Neural progenitor cell (in vitro differentiated cells): ENCODE data around the gene LDHAL6B. TPM values are rescaled to one million over a fixed set of nuclear protein-coding genes. Genes with fewer than 3 reads are reported as not detected.

Experiments used
- DNase-seq: peaks from one replicate; pipeline ENCODE4 v3.0.0-alpha.2; 2016; ENCODE audit warnings: low spot score
- H2AFZ ChIP-seq: fragments of 200-600 bp; sonication (generic); replicated peaks from 2 replicates; pipeline ENCODE4 v1.6.1; 2016; ENCODE audit warnings: antibody characterized with exemption
- H3F3A ChIP-seq: fragments of 200-600 bp; sonication (generic); 2 replicates; pipeline ENCODE4 v1.6.1; 2016; ENCODE audit warnings: antibody characterized with exemption, low read depth
- H3K27ac ChIP-seq: fragments of 200-600 bp; sonication (generic); 2 replicates; pipeline ENCODE4 v1.5.1; 2016; ENCODE audit warnings: mild to moderate bottlenecking
- H3K27me3 ChIP-seq: fragments of 200-600 bp; sonication (generic); 2 replicates; pipeline ENCODE4 v1.6.1; 2016; ENCODE audit warnings: mild to moderate bottlenecking, moderate library complexity
- H3K36me3 ChIP-seq: fragments of 200-600 bp; sonication (generic); 2 replicates; pipeline ENCODE4 v1.5.1; 2016
- H3K4me1 ChIP-seq: fragments of 200-600 bp; sonication (generic); 2 replicates; pipeline ENCODE4 v1.6.1; 2016; ENCODE audit warnings: mixed run types
- H3K4me2 ChIP-seq: fragments of 200-600 bp; sonication (generic); 2 replicates; pipeline ENCODE4 v1.6.1; 2016
- H3K4me3 ChIP-seq: fragments of 200-600 bp; sonication (generic); 2 replicates; pipeline ENCODE4 v1.5.1; 2016
- H3K79me2 ChIP-seq: fragments of 200-600 bp; sonication (generic); 2 replicates; pipeline ENCODE4 v1.6.1; 2016; ENCODE audit warnings: low read depth
- H3K9ac ChIP-seq: fragments of 200-600 bp; sonication (generic); 2 replicates; pipeline ENCODE4 v1.6.1; 2016
- H3K9me3 ChIP-seq: fragments of 200-600 bp; sonication (generic); 2 replicates; pipeline ENCODE4 v1.5.1; 2016; ENCODE audit warnings: low read depth
- H4K20me1 ChIP-seq: fragments of 200-600 bp; sonication (generic); 2 replicates; pipeline ENCODE4 v1.6.1; 2016; ENCODE audit warnings: low read depth
- H3K27ac Mint-ChIP-seq: 3 replicates; pipeline ENCODE4 v1.8.0; 2021; ENCODE audit warnings: mixed read lengths
- H3K27me3 Mint-ChIP-seq: 2 replicates; pipeline ENCODE4 v1.8.0; 2022; ENCODE audit warnings: low read depth, mild to moderate bottlenecking, inconsistent platforms, moderate library complexity, mixed read lengths; ENCODE audit not compliant: insufficient read depth
- H3K36me3 Mint-ChIP-seq: 3 replicates; pipeline ENCODE4 v1.8.0; 2021; ENCODE audit warnings: mixed read lengths
- H3K4me1 Mint-ChIP-seq: 3 replicates; pipeline ENCODE4 v1.8.0; 2021; ENCODE audit warnings: mixed read lengths
- H3K4me3 Mint-ChIP-seq: 3 replicates; pipeline ENCODE4 v1.8.0; 2021; ENCODE audit warnings: mild to moderate bottlenecking, moderate library complexity, mixed read lengths
- H3K9me3 Mint-ChIP-seq: 3 replicates; pipeline ENCODE4 v1.8.0; 2020; ENCODE audit warnings: mixed read lengths
- CTCF ChIP-seq: fragments of 200-600 bp; sonication (generic); IDR thresholded peaks from 2 replicates; pipeline ENCODE4 v1.5.1; 2017; ENCODE audit warnings: antibody characterized with exemption, mild to moderate bottlenecking
- EZH2 ChIP-seq: fragments of 200-600 bp; sonication (generic); IDR thresholded peaks from 2 replicates; pipeline ENCODE4 v1.6.1; 2017; ENCODE audit warnings: antibody characterized with exemption, mild to moderate bottlenecking, moderate library complexity
- EZH2phosphoT487 ChIP-seq: fragments of 200-600 bp; sonication (generic); IDR thresholded peaks from 2 replicates; pipeline ENCODE4 v1.6.1; 2017; ENCODE audit warnings: antibody characterized with exemption
- total RNA-seq: library from RNA; depleted of rRNA; stranded (reverse); fragments of >200 nt; gene quantifications from 2 replicates; pipeline ENCODE4 v1.2.3, GENCODE V29; 2015; ENCODE audit warnings: low replicate concordance

Gene LDHAL6B
- total RNA-seq, 1 donor from 2014 or later, result not detected

GRCh38 chr15:59240036-59240435 lies 33.4 kb downstream of the LDHAL6B start:
- H3K27me3 Mint-ChIP-seq, result peaks cover 2% of the 10 kb centered on the region
- H3K4me2 ChIP-seq, result no peak overlapping the region
- no peaks in the 10 kb centered on the region for H3K27me3 ChIP-seq
- no peaks in the 10 kb centered on the region for H3K79me2 ChIP-seq
- no peaks in the 10 kb centered on the region for H4K20me1 ChIP-seq
- DNase-seq, result no peak
- H3K27ac ChIP-seq, result no peak overlapping the region
- H3K4me1 Mint-ChIP-seq, result peaks cover 12% of the 10 kb centered on the region
- H2AFZ ChIP-seq, result no peak overlapping the region
- H3F3A ChIP-seq, result peaks cover 4% of the 10 kb centered on the region
- H3K4me3 Mint-ChIP-seq, result no peak overlapping the region
- TF ChIP-seq EZH2phosphoT487 (no peak), CTCF (no peak), EZH2 (no peak)
- no peak overlapping the region for H3K4me3 ChIP-seq
- peaks cover 6% of the 10 kb centered on the region for H3K36me3 Mint-ChIP-seq
- no peaks in the 10 kb centered on the region for H3K9me3 ChIP-seq
- H3K9ac ChIP-seq, result no peak overlapping the region
- no peak overlapping the region for H3K27ac Mint-ChIP-seq
- H3K9me3 Mint-ChIP-seq, result peaks cover 3% of the 10 kb centered on the region
- H3K36me3 ChIP-seq, result no peaks in the 10 kb centered on the region
- peaks cover 8% of the 10 kb centered on the region for H3K4me1 ChIP-seq

- peaks cover 3% of the 10 kb centered on the region for H3F3A ChIP-seq
- H3K79me2 ChIP-seq, result no peaks in the 10 kb centered on the region
- H3K4me1 ChIP-seq, result no peaks in the 10 kb centered on the region
- H3K27me3 Mint-ChIP-seq, result peaks cover 2% of the 10 kb centered on the region
- no peak overlapping the region for H2AFZ ChIP-seq
- no peak overlapping the region for H3K4me3 Mint-ChIP-seq
- no peak overlapping the region for H3K27ac Mint-ChIP-seq
- H3K4me1 Mint-ChIP-seq, result peaks cover 5% of the 10 kb centered on the region
- TF ChIP-seq EZH2, result no peak
- TF ChIP-seq CTCF, result no peak
- no peak for TF ChIP-seq EZH2phosphoT487
- DNase-seq, result no peak
- H3K36me3 ChIP-seq, result no peaks in the 10 kb centered on the region
- H3K9me3 ChIP-seq, result no peaks in the 10 kb centered on the region
- H3K27ac ChIP-seq, result no peak overlapping the region
- H3K27me3 ChIP-seq, result no peaks in the 10 kb centered on the region
- H4K20me1 ChIP-seq, result no peaks in the 10 kb centered on the region
- peaks cover 4% of the 10 kb centered on the region for H3K36me3 Mint-ChIP-seq
- H3K4me2 ChIP-seq, result no peak overlapping the region
- no peak overlapping the region for H3K9ac ChIP-seq
- H3K9me3 Mint-ChIP-seq, result no peaks in the 10 kb centered on the region
- no peak overlapping the region for H3K4me3 ChIP-seq
Observed at GRCh38 chr15:59242649-59243048, 36.0 kb downstream of the LDHAL6B start.

GRCh38 chr15:59243622-59244021 lies 37.0 kb downstream of the LDHAL6B start:
- H3K4me1 Mint-ChIP-seq, result peaks cover 6% of the 10 kb centered on the region
- no peaks in the 10 kb centered on the region for H3K9me3 Mint-ChIP-seq
- Histone ChIP-seq H3K4me3 (no peak overlapping the region), H4K20me1 (no peaks in the 10 kb centered on the region), H3K36me3 (no peaks in the 10 kb centered on the region), H3K9me3 (no peaks in the 10 kb centered on the region), H2AFZ (no peak overlapping the region), H3F3A (no peaks in the 10 kb centered on the region), H3K4me2 (no peak overlapping the region), H3K79me2 (no peaks in the 10 kb centered on the region), H3K4me1 (no peaks in the 10 kb centered on the region), H3K9ac (no peak overlapping the region), H3K27me3 (no peaks in the 10 kb centered on the region), H3K27ac (no peak overlapping the region)
- no peak overlapping the region for H3K27ac Mint-ChIP-seq
- peaks cover 4% of the 10 kb centered on the region for H3K36me3 Mint-ChIP-seq
- TF ChIP-seq EZH2phosphoT487 (no peak), CTCF (no peak), EZH2 (no peak)
- peaks cover 2% of the 10 kb centered on the region for H3K27me3 Mint-ChIP-seq
- H3K4me3 Mint-ChIP-seq, result no peak overlapping the region
- DNase-seq, result no peak
